MM.1S (cell line): Measurements from ENCODE around the gene PPP6R1.

Experiments used
- DNase-seq: peaks from one replicate; pipeline ENCODE4 v3.0.0-alpha.2; 2015
- H2AFZ ChIP-seq: fragments of 300-600 bp; sonication (generic); 2 replicates; pipeline ENCODE4 v1.6.0; 2016; ENCODE audit warnings: antibody characterized with exemption, low read length
- H3F3A ChIP-seq: fragments of 300-600 bp; sonication (generic); 2 replicates; pipeline ENCODE4 v1.6.1; 2016; ENCODE audit warnings: mild to moderate bottlenecking, antibody characterized with exemption, low read length, moderate library complexity, mixed read lengths; ENCODE audit not compliant: insufficient read depth
- H3K27ac ChIP-seq: fragments of 300-600 bp; sonication (generic); 2 replicates; pipeline ENCODE4 v1.5.1; 2016; ENCODE audit warnings: mild to moderate bottlenecking, low read length
- H3K27me3 ChIP-seq: fragments of 300-600 bp; sonication (generic); replicated peaks from 2 replicates; pipeline ENCODE4 v1.6.0; 2016; ENCODE audit warnings: low read length; ENCODE audit not compliant: insufficient read depth
- H3K36me3 ChIP-seq: fragments of 300-600 bp; sonication (generic); replicated peaks from 2 replicates; pipeline ENCODE4 v1.6.1; 2016; ENCODE audit warnings: mild to moderate bottlenecking, low read length, mixed read lengths; ENCODE audit not compliant: insufficient read depth
- H3K4me1 ChIP-seq: fragments of 300-600 bp; sonication (generic); 2 replicates; pipeline ENCODE4 v1.6.1; 2016; ENCODE audit warnings: low read length, mixed read lengths
- H3K4me2 ChIP-seq: fragments of 300-600 bp; sonication (generic); 2 replicates; pipeline ENCODE4 v1.6.0; 2016; ENCODE audit warnings: low read depth, low read length
- H3K4me3 ChIP-seq: fragments of 300-600 bp; sonication (generic); 2 replicates; pipeline ENCODE4 v1.5.1; 2016; ENCODE audit warnings: low read length, mixed read lengths
- H3K79me2 ChIP-seq: fragments of 300-600 bp; sonication (generic); 2 replicates; pipeline ENCODE4 v1.6.1; 2016; ENCODE audit warnings: mixed run types, low read length, mixed read lengths
- H3K9ac ChIP-seq: fragments of 300-600 bp; sonication (generic); 2 replicates; pipeline ENCODE4 v1.6.1; 2016; ENCODE audit warnings: low read length, mixed read lengths
- H3K9me2 ChIP-seq: fragments of 300-600 bp; sonication (generic); replicated peaks from 2 replicates; pipeline ENCODE4 v1.6.1; 2016; ENCODE audit warnings: mild to moderate bottlenecking, low read length, mixed read lengths; ENCODE audit not compliant: insufficient read depth
- H3K9me3 ChIP-seq: fragments of 300-600 bp; sonication (generic); replicated peaks from 2 replicates; pipeline ENCODE4 v1.6.1; 2016; ENCODE audit warnings: mild to moderate bottlenecking, low read length, mixed read lengths; ENCODE audit not compliant: insufficient read depth
- H4K20me1 ChIP-seq: fragments of 300-600 bp; sonication (generic); 2 replicates; pipeline ENCODE4 v1.6.1; 2016; ENCODE audit warnings: mild to moderate bottlenecking, low read length, moderate library complexity, mixed read lengths; ENCODE audit not compliant: insufficient read depth
- EZH2 ChIP-seq: fragments of 300-600 bp; sonication (generic); optimal IDR thresholded peaks from 2 replicates; pipeline ENCODE3; 2017; ENCODE audit warnings: low read depth, mild to moderate bottlenecking, antibody characterized with exemption, low read length, mixed read lengths
- EZH2phosphoT487 ChIP-seq: fragments of 300-600 bp; sonication (generic); IDR thresholded peaks from 2 replicates; pipeline ENCODE4 v1.6.1; 2018; ENCODE audit warnings: antibody characterized with exemption, low read length
- TF ChIP-seq, protein P1 (sequence below): fragments of 300-600 bp; sonication (generic); IDR thresholded peaks from 2 replicates; pipeline ENCODE4 v1.5.1; 2016; ENCODE audit warnings: antibody characterized with exemption, low read length, mixed read lengths

The PPP6R1 gene

DNA sequence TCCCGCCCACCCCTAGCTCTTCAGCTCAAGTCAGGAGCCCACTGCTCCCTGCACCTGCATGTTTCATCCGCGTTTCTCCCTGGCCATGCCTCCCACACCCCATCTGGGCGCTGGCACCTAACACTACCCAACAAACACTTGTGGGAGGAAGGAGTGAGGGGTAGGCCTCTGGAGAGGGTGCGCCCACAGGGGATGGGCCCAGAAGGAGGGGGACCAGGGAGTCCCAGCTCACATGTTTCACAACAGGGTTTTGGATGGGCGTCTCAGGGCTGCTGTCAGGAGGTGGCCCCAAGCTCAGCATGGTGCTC is 18.1 kb downstream of the PPP6R1 start:
- no peak overlapping the region for H3K9ac ChIP-seq
- TF ChIP-seq, protein P1, sequence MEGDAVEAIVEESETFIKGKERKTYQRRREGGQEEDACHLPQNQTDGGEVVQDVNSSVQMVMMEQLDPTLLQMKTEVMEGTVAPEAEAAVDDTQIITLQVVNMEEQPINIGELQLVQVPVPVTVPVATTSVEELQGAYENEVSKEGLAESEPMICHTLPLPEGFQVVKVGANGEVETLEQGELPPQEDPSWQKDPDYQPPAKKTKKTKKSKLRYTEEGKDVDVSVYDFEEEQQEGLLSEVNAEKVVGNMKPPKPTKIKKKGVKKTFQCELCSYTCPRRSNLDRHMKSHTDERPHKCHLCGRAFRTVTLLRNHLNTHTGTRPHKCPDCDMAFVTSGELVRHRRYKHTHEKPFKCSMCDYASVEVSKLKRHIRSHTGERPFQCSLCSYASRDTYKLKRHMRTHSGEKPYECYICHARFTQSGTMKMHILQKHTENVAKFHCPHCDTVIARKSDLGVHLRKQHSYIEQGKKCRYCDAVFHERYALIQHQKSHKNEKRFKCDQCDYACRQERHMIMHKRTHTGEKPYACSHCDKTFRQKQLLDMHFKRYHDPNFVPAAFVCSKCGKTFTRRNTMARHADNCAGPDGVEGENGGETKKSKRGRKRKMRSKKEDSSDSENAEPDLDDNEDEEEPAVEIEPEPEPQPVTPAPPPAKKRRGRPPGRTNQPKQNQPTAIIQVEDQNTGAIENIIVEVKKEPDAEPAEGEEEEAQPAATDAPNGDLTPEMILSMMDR = no peak
- TF ChIP-seq EZH2 = no peak
- TF ChIP-seq EZH2phosphoT487 = no peak
- DNase-seq = no peak
- no peaks in the 10 kb centered on the region for H3K9me2 ChIP-seq
- peaks cover 4% of the 10 kb centered on the region; the same call in 1 of the 2 replicates for H3F3A ChIP-seq
- H4K20me1 ChIP-seq = no peaks in the 10 kb centered on the region
- no peaks in the 10 kb centered on the region for H3K9me3 ChIP-seq
- no peak overlapping the region for H2AFZ ChIP-seq
- no peaks in the 10 kb centered on the region for H3K27me3 ChIP-seq
- peaks cover 14% of the 10 kb centered on the region for H3K36me3 ChIP-seq
- H3K27ac ChIP-seq = no peak overlapping the region
- H3K4me1 ChIP-seq = no peaks in the 10 kb centered on the region
- H3K79me2 ChIP-seq = peaks cover 66% of the 10 kb centered on the region
- H3K4me2 ChIP-seq = no peak overlapping the region
- H3K4me3 ChIP-seq = no peak overlapping the region

DNA sequence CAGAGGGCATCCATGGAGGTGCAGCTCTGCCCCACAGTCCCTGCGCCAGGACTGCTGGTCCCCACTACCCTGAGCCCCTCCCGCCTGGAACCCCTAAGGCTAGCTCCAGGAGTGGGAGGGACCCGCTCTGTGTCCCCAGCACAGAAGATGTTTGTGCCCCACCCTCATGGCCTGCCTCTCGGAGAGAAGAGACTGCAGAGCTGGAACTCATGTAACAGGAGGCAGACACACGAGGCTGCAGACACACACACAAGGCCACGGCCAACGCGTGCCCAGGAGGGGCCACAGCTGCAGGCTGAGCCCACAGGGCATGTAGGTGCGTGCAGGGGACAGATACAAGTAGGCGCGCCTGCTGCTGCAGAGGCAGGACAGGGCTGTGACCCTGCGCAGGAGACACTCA is 19.8 kb downstream of the PPP6R1 start:
- no peak for DNase-seq
- Histone ChIP-seq H3K36me3 (peaks cover 14% of the 10 kb centered on the region), H3K27ac (no peak overlapping the region), H2AFZ (no peak overlapping the region), H3K4me3 (no peak overlapping the region), H3F3A (peaks cover 4% of the 10 kb centered on the region; the same call in 1 of the 2 replicates), H3K9ac (no peak overlapping the region), H3K27me3 (no peaks in the 10 kb centered on the region), H3K79me2 (peaks cover 55% of the 10 kb centered on the region), H3K4me1 (no peaks in the 10 kb centered on the region), H4K20me1 (no peaks in the 10 kb centered on the region), H3K9me2 (no peaks in the 10 kb centered on the region), H3K4me2 (no peak overlapping the region), H3K9me3 (no peaks in the 10 kb centered on the region)
- TF ChIP-seq, protein P1 = no peak
- TF ChIP-seq EZH2phosphoT487 (no peak), EZH2 (no peak)

DNA sequence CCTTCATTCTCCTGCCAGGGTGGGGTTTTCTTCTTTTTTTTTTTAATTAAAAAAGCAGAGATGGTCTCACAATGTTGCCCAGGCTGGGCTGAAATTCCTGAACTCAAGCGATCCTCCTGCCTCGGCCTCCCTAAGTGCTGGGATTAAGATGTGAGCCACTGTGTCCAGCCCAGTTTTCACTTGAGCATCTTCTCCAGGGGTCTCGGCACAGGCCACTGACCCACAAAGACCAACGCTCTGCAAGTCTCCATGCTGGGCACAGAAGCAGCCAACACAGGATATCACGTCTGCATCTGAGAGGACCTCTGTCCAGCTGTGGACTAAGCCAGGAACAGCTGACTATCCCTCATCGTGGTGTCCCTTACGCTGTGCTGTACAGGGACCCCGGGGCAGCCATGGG is 20.8 kb downstream of the PPP6R1 start:
- H3K9me3 ChIP-seq = no peaks in the 10 kb centered on the region
- TF ChIP-seq, protein P1 = no peak
- TF ChIP-seq EZH2phosphoT487 = no peak
- TF ChIP-seq EZH2 = no peak
- H3K27ac ChIP-seq = no peak overlapping the region
- H3K9ac ChIP-seq = no peak overlapping the region
- H3K4me1 ChIP-seq = no peaks in the 10 kb centered on the region
- peaks cover 55% of the 10 kb centered on the region for H3K79me2 ChIP-seq
- peaks cover 4% of the 10 kb centered on the region; the same call in 1 of the 2 replicates for H3F3A ChIP-seq
- no peak for DNase-seq
- no peak overlapping the region for H2AFZ ChIP-seq
- no peak overlapping the region for H3K4me3 ChIP-seq
- H3K4me2 ChIP-seq = no peak overlapping the region
- H3K9me2 ChIP-seq = no peaks in the 10 kb centered on the region
- peaks cover 19% of the 10 kb centered on the region for H3K36me3 ChIP-seq
- H4K20me1 ChIP-seq = 0 out of 2 replicates have a peak, but pooled peaks cover 5% of the 10 kb centered on the region
- H3K27me3 ChIP-seq = no peaks in the 10 kb centered on the region
